Nephron (organoid): ENCODE results near the gene STAU1.
"Not testable (repeated sequence)": the region's sequence is repeated elsewhere in the genome, so short reads cannot be mapped to it uniquely, and the experiment has no call there.

Experiments
- H3K27ac Mint-ChIP-seq, 3 experiments: 2 replicates each; pipeline ENCODE4 v1.8.0; 2020; ENCODE audit warnings: mixed read lengths in 3 of 3, mild to moderate bottlenecking in 2 of 3, moderate library complexity in 1 of 3
- H3K27me3 Mint-ChIP-seq: 2 replicates; pipeline ENCODE4 v1.8.0; 2021; ENCODE audit warnings: low read depth, mild to moderate bottlenecking, moderate library complexity, mixed read lengths
- H3K36me3 Mint-ChIP-seq: 2 replicates; pipeline ENCODE4 v1.8.0; 2020; ENCODE audit warnings: low read depth, mixed read lengths
- H3K4me1 Mint-ChIP-seq: 2 replicates; pipeline ENCODE4 v1.8.0; 2020; ENCODE audit warnings: mixed read lengths
- H3K4me3 Mint-ChIP-seq, 3 experiments: 2 replicates each; pipeline ENCODE4 v1.8.0; 2020; ENCODE audit warnings: mild to moderate bottlenecking in 3 of 3, mixed read lengths in 3 of 3, moderate library complexity in 2 of 3
- H3K9me3 Mint-ChIP-seq: 2 replicates; pipeline ENCODE4 v1.8.0; 2020; ENCODE audit warnings: mixed read lengths
- TF ChIP-seq, protein P1 (sequence below), 3 experiments: fragments of 200-600 bp; sonication (generic); IDR thresholded peaks; one replicate each; pipeline ENCODE4 v1.5.0; 2021; ENCODE audit warnings: antibody characterized with exemption in 3 of 3; ENCODE audit not compliant: unreplicated experiment in 3 of 3

Gene STAU1

DNA sequence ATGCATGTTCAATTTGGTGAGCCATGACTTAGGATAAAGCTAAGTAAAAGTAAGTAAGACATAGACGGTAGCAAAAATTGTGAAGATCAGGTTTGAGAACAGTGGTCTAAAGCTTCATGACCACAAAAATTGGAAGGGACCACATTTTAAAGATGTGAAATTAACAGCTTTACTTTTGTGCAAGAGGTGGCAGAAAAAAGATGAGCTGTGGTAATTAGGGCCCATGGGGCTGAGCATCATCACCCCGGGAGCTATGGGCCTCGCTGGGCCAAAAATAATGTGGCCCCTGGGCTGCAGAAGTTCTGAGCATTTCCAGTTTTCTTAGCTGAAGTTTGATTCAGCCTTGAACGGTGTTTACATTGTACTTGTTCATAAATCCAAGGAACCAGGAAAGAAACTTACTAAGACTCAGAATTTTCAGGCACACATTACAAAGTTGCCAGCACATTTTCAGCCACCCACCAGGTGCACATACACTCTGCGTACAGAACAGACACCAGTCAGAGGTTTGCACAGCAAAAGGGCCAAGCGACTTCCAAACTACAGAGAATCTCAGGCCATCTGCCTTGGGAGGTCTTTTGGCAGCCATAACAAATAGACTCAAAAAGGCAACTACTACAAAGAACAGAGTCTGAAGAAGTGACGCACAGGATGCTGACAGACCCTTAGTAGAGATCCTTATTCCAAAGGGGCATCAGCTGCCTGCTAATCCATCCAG, 84.3 kb downstream of the STAU1 start:
- H3K9me3 Mint-ChIP-seq = no peaks in the 10 kb centered on the region
- peaks cover 71% of the 10 kb centered on the region for H3K36me3 Mint-ChIP-seq
- H3K27me3 Mint-ChIP-seq = no peaks in the 10 kb centered on the region
- H3K4me3 Mint-ChIP-seq = no peak overlapping the region
- H3K27ac Mint-ChIP-seq = no peak overlapping the region
- TF ChIP-seq, protein P1, sequence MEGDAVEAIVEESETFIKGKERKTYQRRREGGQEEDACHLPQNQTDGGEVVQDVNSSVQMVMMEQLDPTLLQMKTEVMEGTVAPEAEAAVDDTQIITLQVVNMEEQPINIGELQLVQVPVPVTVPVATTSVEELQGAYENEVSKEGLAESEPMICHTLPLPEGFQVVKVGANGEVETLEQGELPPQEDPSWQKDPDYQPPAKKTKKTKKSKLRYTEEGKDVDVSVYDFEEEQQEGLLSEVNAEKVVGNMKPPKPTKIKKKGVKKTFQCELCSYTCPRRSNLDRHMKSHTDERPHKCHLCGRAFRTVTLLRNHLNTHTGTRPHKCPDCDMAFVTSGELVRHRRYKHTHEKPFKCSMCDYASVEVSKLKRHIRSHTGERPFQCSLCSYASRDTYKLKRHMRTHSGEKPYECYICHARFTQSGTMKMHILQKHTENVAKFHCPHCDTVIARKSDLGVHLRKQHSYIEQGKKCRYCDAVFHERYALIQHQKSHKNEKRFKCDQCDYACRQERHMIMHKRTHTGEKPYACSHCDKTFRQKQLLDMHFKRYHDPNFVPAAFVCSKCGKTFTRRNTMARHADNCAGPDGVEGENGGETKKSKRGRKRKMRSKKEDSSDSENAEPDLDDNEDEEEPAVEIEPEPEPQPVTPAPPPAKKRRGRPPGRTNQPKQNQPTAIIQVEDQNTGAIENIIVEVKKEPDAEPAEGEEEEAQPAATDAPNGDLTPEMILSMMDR (IDR thresholded peaks at IDR 0.05; ENCODE audit: unreplicated experiment in 3 of 3) = no peak
- H3K4me1 Mint-ChIP-seq = peaks cover 3% of the 10 kb centered on the region

- Mint-ChIP-seq H3K4me1 (peaks cover 3% of the 10 kb centered on the region), H3K4me3 (no peak overlapping the region), H3K36me3 (peaks cover 74% of the 10 kb centered on the region), H3K27ac (no peak overlapping the region), H3K9me3 (no peaks in the 10 kb centered on the region), H3K27me3 (no peaks in the 10 kb centered on the region)
- TF ChIP-seq, protein P1 (IDR thresholded peaks at IDR 0.05; ENCODE audit: unreplicated experiment in 3 of 3) = no peak
Observed at GRCh38 chr20:49103019-49103418, 85.1 kb downstream of the STAU1 start.

DNA sequence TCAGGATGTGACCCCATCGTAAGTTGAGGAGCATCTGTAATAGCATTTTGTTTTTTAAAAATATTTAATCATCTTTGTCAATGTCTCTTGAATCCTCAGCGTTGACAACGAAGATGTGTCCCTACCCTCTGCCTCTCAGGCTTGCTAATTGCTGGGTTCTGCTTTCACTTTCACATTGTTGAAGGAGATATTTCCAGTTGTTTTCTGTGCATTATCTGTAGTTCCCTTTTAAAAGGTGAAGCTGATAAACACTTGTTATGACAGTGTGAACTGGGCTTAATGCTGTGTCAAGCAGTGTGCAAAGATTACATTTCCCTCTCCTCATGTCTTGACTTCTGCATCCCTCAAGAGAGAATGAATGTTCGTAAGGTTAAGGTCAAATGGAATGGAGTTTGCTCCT, 87.2 kb downstream of the STAU1 start:
- peak overlapping the region in 1 of 3 experiments; percentile 66 for H3K27ac Mint-ChIP-seq
- H3K4me1 Mint-ChIP-seq = peaks cover 3% of the 10 kb centered on the region
- H3K36me3 Mint-ChIP-seq = peaks cover 78% of the 10 kb centered on the region
- H3K4me3 Mint-ChIP-seq = no peak overlapping the region
- no peaks in the 10 kb centered on the region for H3K27me3 Mint-ChIP-seq
- no peaks in the 10 kb centered on the region for H3K9me3 Mint-ChIP-seq
- TF ChIP-seq, protein P1 (IDR thresholded peaks at IDR 0.05; ENCODE audit: unreplicated experiment in 3 of 3) = no peak

DNA sequence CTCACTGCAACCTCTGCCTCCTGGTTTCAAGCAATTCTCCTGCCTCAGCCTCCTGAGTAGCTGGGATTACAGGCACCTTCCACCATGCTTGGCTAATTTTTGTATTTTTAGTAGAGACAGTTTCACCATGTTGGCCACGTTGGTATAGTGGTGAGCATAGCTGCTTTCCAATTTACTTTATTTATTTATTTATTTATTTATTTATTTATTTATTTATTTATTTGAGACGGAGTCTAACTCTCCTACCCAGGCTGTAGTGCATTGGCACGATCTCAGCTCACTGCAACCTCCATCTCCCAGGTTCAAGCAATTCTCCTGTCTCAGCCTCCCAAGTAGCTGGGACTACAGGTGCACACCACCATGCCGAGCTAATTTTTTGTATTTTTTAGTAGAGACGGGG, 87.8 kb downstream of the STAU1 start:
- H3K27me3 Mint-ChIP-seq, H3K4me1 Mint-ChIP-seq, H3K9me3 Mint-ChIP-seq, H3K27ac Mint-ChIP-seq, H3K4me3 Mint-ChIP-seq: not testable (repeated sequence)
- H3K36me3 Mint-ChIP-seq = peaks cover 78% of the 10 kb centered on the region

GRCh38 chr20:49099011-49099410, 89.1 kb downstream of the STAU1 start:
- H3K27ac Mint-ChIP-seq = no peak overlapping the region
- H3K36me3 Mint-ChIP-seq = peaks cover 84% of the 10 kb centered on the region
- H3K4me3 Mint-ChIP-seq = no peak overlapping the region
- peaks cover 3% of the 10 kb centered on the region for H3K4me1 Mint-ChIP-seq
- H3K27me3 Mint-ChIP-seq = no peaks in the 10 kb centered on the region
- TF ChIP-seq, protein P1 (IDR thresholded peaks at IDR 0.05; ENCODE audit: unreplicated experiment in 3 of 3) = no peak
- H3K9me3 Mint-ChIP-seq = no peaks in the 10 kb centered on the region

GRCh38 chr20:49098136-49098535, 90.0 kb downstream of the STAU1 start:
- H3K27me3 Mint-ChIP-seq = no peaks in the 10 kb centered on the region
- H3K9me3 Mint-ChIP-seq = no peaks in the 10 kb centered on the region
- no peak overlapping the region for H3K27ac Mint-ChIP-seq
- TF ChIP-seq, protein P1 (IDR thresholded peaks at IDR 0.05; ENCODE audit: unreplicated experiment in 3 of 3) = no peak
- no peak overlapping the region for H3K4me3 Mint-ChIP-seq
- H3K4me1 Mint-ChIP-seq = peaks cover 3% of the 10 kb centered on the region
- H3K36me3 Mint-ChIP-seq = peaks cover 83% of the 10 kb centered on the region
